Measurements from ENCODE around the gene CFAP45. TPM values are rescaled to one million over a fixed set of nuclear protein-coding genes. Genes with fewer than 3 reads are reported as not detected.

CFAP45 gene
- total and polyA plus RNA-seq, 2 of the 8 experiments (the other 6 are each of a cell fraction or from before 2014, with no cell fraction given): 0.05 TPM; not detected in 1

- WGBS, 2 experiments (ENCODE audit: extremely low coverage in 1 of 2, insufficient coverage in 1 of 2, insufficient read length in 1 of 2, insufficient replicate concordance in 2 of 2, low coverage in 1 of 2, low lambda C conversion rate in 2 of 2, missing lambda C conversion rate in 1 of 2): 89% methylated on average over 3 of the region's 3 CpGs; no CpG with 5 or more reads in 1 of the 2 experiments
- Histone ChIP-seq H3K4me2 (ENCODE audit: insufficient read depth in 1 of 2, low read depth in 2 of 2, low read length in 2 of 2) (no peak overlapping the region), H2AK5ac (ENCODE audit: low read depth, low read length) (no peak overlapping the region), H3K23ac (ENCODE audit: insufficient read length) (no peak overlapping the region), H3K27ac (ENCODE audit: low read depth, low read length) (no peak overlapping the region), H2AFZ (ENCODE audit: low read length) (no peak overlapping the region), H3K18ac (ENCODE audit: extremely low read depth, low read length) (no peak overlapping the region), H3K14ac (ENCODE audit: insufficient read length) (no peak overlapping the region), H4K20me1 (replicated peaks in 1 of 2; ENCODE audit: control insufficient read depth in 1 of 2, insufficient read depth in 2 of 2, low read length in 2 of 2) (no peaks in the 10 kb centered on the region), H3K9ac (replicated peaks in 1 of 4; ENCODE audit: extremely low read depth in 1 of 4, low read depth in 3 of 4, low read length in 3 of 4) (no peak overlapping the region), H2BK12ac (ENCODE audit: low read depth, low read length) (no peak overlapping the region), H3K23me2 (ENCODE audit: low read depth, low read length) (no peaks in the 10 kb centered on the region; the same call in 1 of the 2 replicates), H4K5ac (ENCODE audit: insufficient read length, low read depth, low read length) (no peak overlapping the region), H3K79me2 (ENCODE audit: control insufficient read depth in 1 of 2, insufficient read depth in 2 of 2, low read length in 2 of 2) (no peaks in the 10 kb centered on the region), H3K4me3 (ENCODE audit: extremely low read depth in 1 of 4, insufficient read depth in 2 of 4, low read depth in 3 of 4, low read length in 4 of 4) (no peak overlapping the region), H2BK15ac (ENCODE audit: low read length) (no peak overlapping the region), H2BK20ac (ENCODE audit: low read length) (no peak overlapping the region), H3K79me1 (ENCODE audit: low read depth, low read length) (no peaks in the 10 kb centered on the region), H4K91ac (replicated peaks; ENCODE audit: insufficient read length, low read length) (no peak overlapping the region), H3K56ac (replicated peaks; ENCODE audit: insufficient read length, low read depth, low read length) (no peak overlapping the region), H4K8ac (ENCODE audit: extremely low read depth, insufficient read depth, low read length) (no peak overlapping the region), H2BK5ac (ENCODE audit: low read depth, low read length) (no peak overlapping the region), H3K4ac (replicated peaks; ENCODE audit: insufficient read length, low read depth, low read length) (no peak overlapping the region), H3K36me3 (ENCODE audit: control insufficient read depth in 2 of 4, insufficient read depth in 4 of 4, low read length in 3 of 4) (no peaks in the 10 kb centered on the region), H2BK120ac (replicated peaks; ENCODE audit: low read depth, low read length) (no peak overlapping the region), H3K4me1 (replicated peaks in 1 of 4; ENCODE audit: control insufficient read depth in 3 of 4, insufficient read depth in 4 of 4, low read length in 3 of 4) (no peaks in the 10 kb centered on the region), H3K9me3 (ENCODE audit: insufficient read depth in 2 of 2, low read depth in 1 of 2, low read length in 1 of 2) (no peaks in the 10 kb centered on the region), H3K27me3 (replicated peaks in 1 of 4; ENCODE audit: control insufficient read depth in 3 of 4, extremely low read depth in 1 of 4, insufficient read depth in 3 of 4, low read length in 3 of 4) (no peaks in the 10 kb centered on the region; a peak in 1 of 7 replicates)
- ChIA-PET CTCF (ENCODE audit: partially characterized antibody) (interaction anchor here (1.1 to 20.8 kb wide), 9 partner anchors 10 to 166 kb away, joined by 3 to 645 read pairs (median 4); partner anchors contain the start of gene FCRL6), POLR2A (ENCODE audit: partially characterized antibody) (no interaction called here)
- DNase-seq (ENCODE audit: low read depth in 1 of 2, low spot score in 2 of 2): no peak
- no peak for FAIRE-seq
- no peak for TF ChIP-seq RNF2 (IDR thresholded peaks at IDR 0.05; ENCODE audit: borderline replicate concordance, low read depth, low read length, missing control alignments, poor library complexity, severe bottlenecking)
- no peak for TF ChIP-seq BACH1 (IDR thresholded peaks at IDR 0.05; ENCODE audit: low read length)
- TF ChIP-seq HDAC6 (IDR thresholded peaks at IDR 0.05; ENCODE audit: low read depth, low read length): no peak
- TF ChIP-seq CEBPB (IDR thresholded peaks at IDR 0.05; ENCODE audit: low read depth, low read length): no peak
- TF ChIP-seq SP4 (IDR thresholded peaks at IDR 0.05; ENCODE audit: low read length): no peak
- no peak for TF ChIP-seq CBX5 (IDR thresholded peaks at IDR 0.05; ENCODE audit: low read depth, low read length)
- no peak for TF ChIP-seq RFX5 (IDR thresholded peaks at IDR 0.05; ENCODE audit: borderline replicate concordance, low read depth, low read length)
- no peak for TF ChIP-seq POLR2AphosphoS5 (IDR thresholded peaks at IDR 0.05; ENCODE audit: low read depth, low read length)
- no peak for TF ChIP-seq CREB1 (IDR thresholded peaks at IDR 0.05)
- TF ChIP-seq CTBP2 (IDR thresholded peaks at IDR 0.05; ENCODE audit: borderline replicate concordance, insufficient read depth, insufficient read length, low read length): no peak
- no peak for TF ChIP-seq ATF3 (IDR thresholded peaks at IDR 0.05; ENCODE audit: insufficient read depth, low read depth, low read length)
- no peak for TF ChIP-seq CHD2 (IDR thresholded peaks at IDR 0.05; ENCODE audit: low read length)
- TF ChIP-seq JUN (IDR thresholded peaks at IDR 0.05; ENCODE audit: low read depth, low read length): no peak
- TF ChIP-seq RXRA (IDR thresholded peaks at IDR 0.05; ENCODE audit: insufficient read depth, low read depth, low read length): no peak
- no peak for TF ChIP-seq TAF7 (optimal IDR thresholded peaks at IDR 0.05; ENCODE audit: borderline replicate concordance, low read depth, low read length)
These were observed 19.5 kb downstream of the CFAP45 start for GRCh38 chr1:159880430-159880829.

All from H1 (cell line).